Ascending aorta (tissue), 2 donors: ENCODE measurements around the gene KRT1. TPM values are rescaled to one million over a fixed set of nuclear protein-coding genes. Genes with fewer than 3 reads are reported as not detected.

Source experiments
- DNase-seq, 2 donors: peaks; one replicate each; pipeline ENCODE4 v3.0.0-alpha.2; 2019; ENCODE audit warnings: low spot score in 2 of 2
- H3K27ac ChIP-seq, 2 donors: fragments of 200-600 bp; sonication (generic); one replicate each; pipeline ENCODE4 v1.5.1; 2016 to 2017; ENCODE audit warnings: mild to moderate bottlenecking in 1 of 2
- H3K27me3 ChIP-seq: fragments of 200-600 bp; sonication (generic); one replicate; pipeline ENCODE4 v1.5.1; 2017
- H3K36me3 ChIP-seq, 2 donors: fragments of 200-600 bp; sonication (generic); one replicate each; pipeline ENCODE4 v1.5.1; 2016
- H3K4me1 ChIP-seq, 2 donors: fragments of 200-600 bp; sonication (generic); one replicate each; pipeline ENCODE4 v1.5.1; 2016 to 2017; ENCODE audit warnings: mild to moderate bottlenecking in 1 of 2
- H3K4me3 ChIP-seq, 2 donors: fragments of 200-600 bp; sonication (generic); one replicate each; pipeline ENCODE4 v1.5.1; 2016 to 2017; ENCODE audit warnings: mild to moderate bottlenecking in 1 of 2
- H3K9me3 ChIP-seq, 2 donors: fragments of 200-600 bp; sonication (generic); one replicate each; pipeline ENCODE4 v1.5.1; 2016
- intact Hi-C: fragments of 100-400 bp; cut with DNase I; formaldehyde crosslinking; loops from one replicate; pipeline ENCODE4 v1.15.1; 2023
- total RNA-seq: library from RNA; depleted of rRNA; stranded (reverse); fragments of >200 nt; gene quantifications from one replicate; pipeline ENCODE4 v1.1.0, GENCODE V29; 2016
- TF ChIP-seq, protein P1 (sequence below), 3 experiments: fragments of 200-600 bp in 2 of 3; fragments of 450-650 bp in 1 of 3; sonication (generic) in 2 of 3; IDR thresholded peaks; one replicate each; pipeline ENCODE4 v1.5.1; 2016 to 2019; ENCODE audit warnings: antibody characterized with exemption in 3 of 3, mild to moderate bottlenecking in 1 of 3, moderate library complexity in 1 of 3

The KRT1 gene
- not detected for total RNA-seq

DNA sequence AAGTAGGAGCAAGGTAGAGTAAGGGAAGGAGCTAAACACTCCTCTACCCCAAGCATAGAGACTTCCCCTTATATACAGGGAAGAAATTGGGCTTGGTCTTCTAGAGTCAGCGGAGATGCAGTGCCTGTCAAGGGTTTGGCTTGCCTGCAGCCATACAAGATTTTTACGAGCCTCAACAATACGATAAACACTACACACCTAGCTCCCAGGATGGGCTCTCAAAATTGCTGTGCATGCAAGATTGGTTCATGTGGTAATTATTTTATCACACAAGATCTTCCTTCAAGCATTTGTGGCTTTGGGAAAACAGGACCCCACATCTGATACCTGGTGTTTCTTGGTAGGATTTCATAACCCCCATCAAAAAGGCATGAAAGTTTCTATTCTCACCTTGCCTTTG is at the start of gene KRT1:
Gene KRT1 (minus strand): TSS at position 45 of the 400 bp plus-strand sequence. CDS start 59 bp downstream, outside the sequence.
- DNase-seq = no peak
- no peak within 1 kb of the TSS for H3K4me3 ChIP-seq
- no peaks in the 10 kb centered on the region for H3K4me1 ChIP-seq
- H3K27me3 ChIP-seq = no peaks in the 10 kb centered on the region
- TF ChIP-seq, protein P1, sequence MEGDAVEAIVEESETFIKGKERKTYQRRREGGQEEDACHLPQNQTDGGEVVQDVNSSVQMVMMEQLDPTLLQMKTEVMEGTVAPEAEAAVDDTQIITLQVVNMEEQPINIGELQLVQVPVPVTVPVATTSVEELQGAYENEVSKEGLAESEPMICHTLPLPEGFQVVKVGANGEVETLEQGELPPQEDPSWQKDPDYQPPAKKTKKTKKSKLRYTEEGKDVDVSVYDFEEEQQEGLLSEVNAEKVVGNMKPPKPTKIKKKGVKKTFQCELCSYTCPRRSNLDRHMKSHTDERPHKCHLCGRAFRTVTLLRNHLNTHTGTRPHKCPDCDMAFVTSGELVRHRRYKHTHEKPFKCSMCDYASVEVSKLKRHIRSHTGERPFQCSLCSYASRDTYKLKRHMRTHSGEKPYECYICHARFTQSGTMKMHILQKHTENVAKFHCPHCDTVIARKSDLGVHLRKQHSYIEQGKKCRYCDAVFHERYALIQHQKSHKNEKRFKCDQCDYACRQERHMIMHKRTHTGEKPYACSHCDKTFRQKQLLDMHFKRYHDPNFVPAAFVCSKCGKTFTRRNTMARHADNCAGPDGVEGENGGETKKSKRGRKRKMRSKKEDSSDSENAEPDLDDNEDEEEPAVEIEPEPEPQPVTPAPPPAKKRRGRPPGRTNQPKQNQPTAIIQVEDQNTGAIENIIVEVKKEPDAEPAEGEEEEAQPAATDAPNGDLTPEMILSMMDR (IDR thresholded peaks at IDR 0.05) = no peak
- no peak within 1 kb of the TSS for H3K27ac ChIP-seq
- H3K9me3 ChIP-seq = no peaks in the 10 kb centered on the region
- H3K36me3 ChIP-seq = no peaks in the 10 kb centered on the region
- intact Hi-C loops = no loop called here

DNA sequence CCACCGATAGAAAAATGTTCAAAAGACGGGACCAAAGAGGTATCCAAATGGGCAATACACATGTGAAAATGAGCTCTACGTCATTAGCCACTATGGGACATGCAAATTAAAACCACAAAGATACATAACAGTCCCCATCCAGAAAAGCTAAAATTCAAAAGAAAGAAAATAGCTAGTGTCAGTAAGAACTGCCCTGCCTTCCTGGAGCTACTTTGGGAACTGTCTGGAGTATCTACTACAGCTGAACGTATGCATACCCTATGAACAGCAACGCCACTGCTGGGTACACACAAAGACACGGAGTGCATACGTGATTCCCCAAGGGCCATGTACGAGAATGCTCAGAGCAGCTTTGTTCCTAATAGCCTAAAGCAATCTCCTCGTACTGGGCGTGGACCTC is 48.9 kb upstream of the KRT1 start:
- Histone ChIP-seq H3K4me1 (no peaks in the 10 kb centered on the region), H3K4me3 (no peak overlapping the region), H3K9me3 (no peaks in the 10 kb centered on the region), H3K36me3 (no peaks in the 10 kb centered on the region), H3K27me3 (no peaks in the 10 kb centered on the region), H3K27ac (no peak overlapping the region)
- intact Hi-C loops = no loop called here
- no peak for DNase-seq
- TF ChIP-seq, protein P1 (IDR thresholded peaks at IDR 0.05) = no peak

DNA sequence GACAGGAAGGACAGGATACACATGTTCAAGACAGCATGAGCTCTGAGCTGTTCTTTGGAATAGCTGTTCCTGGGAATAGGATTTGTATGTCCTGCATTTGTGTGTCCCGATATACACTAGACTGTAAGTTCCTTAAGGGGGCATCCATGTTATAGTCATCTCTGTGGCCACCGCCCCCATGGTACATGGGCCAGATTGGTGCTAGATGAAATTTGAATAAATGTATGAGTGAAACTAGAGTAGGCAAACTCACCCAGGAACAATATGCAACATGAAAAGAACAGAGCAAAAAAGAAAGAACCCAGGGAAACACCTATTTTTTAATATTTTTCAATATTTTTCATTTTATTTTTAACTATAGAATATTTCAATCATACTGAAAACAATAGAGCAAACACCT is 48.2 kb upstream of the KRT1 start:
- Histone ChIP-seq H3K4me1 (no peaks in the 10 kb centered on the region), H3K4me3 (no peak overlapping the region), H3K9me3 (no peaks in the 10 kb centered on the region), H3K36me3 (no peaks in the 10 kb centered on the region), H3K27me3 (no peaks in the 10 kb centered on the region), H3K27ac (no peak overlapping the region)
- intact Hi-C loops = no loop called here
- TF ChIP-seq, protein P1 (IDR thresholded peaks at IDR 0.05) = no peak
- no peak for DNase-seq

DNA sequence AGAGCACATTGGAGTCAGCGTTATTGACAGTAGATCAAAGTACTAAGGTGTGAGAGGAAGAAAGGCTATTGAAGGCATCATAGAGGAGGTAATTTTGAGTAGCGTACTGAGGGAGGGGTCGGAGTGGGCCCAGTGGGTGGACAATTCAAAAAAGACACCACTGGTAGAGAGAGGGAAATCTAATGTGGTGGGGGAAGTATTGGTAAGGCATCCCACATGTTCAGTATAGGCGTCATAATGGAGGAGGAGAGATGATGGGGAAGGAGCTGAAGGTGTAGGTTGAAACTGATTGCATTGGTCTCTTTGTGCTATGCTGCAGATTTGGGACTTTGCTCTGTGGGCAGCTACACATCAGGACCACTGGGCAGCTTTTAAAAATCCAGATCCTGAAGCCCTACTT is 46.8 kb upstream of the KRT1 start:
- Histone ChIP-seq H3K36me3 (no peaks in the 10 kb centered on the region), H3K27me3 (no peaks in the 10 kb centered on the region), H3K9me3 (no peaks in the 10 kb centered on the region), H3K4me1 (no peaks in the 10 kb centered on the region), H3K4me3 (no peak overlapping the region), H3K27ac (no peak overlapping the region)
- DNase-seq = no peak
- TF ChIP-seq, protein P1 (IDR thresholded peaks at IDR 0.05) = no peak
- intact Hi-C loops = no loop called here

DNA sequence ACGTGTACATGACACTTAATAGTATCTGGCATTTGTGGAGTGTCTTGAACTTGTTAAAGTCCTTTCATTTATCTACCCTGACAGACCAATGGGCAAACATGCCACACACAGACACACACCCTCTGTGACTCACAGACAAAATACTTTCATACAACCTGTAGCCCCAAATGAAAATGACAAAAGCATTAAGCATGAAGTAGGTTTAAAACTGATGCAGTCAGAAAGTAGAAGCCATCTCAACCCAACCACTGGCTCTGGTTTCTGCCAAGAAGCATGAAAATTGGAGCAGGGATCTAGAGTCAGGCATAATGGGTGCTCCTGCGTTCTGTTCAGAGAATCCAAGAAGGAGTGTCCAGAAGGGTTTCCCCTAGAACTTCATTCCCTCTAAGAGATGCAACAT is 46.2 kb upstream of the KRT1 start:
- H3K4me3 ChIP-seq = no peak overlapping the region
- no peaks in the 10 kb centered on the region for H3K9me3 ChIP-seq
- no peaks in the 10 kb centered on the region for H3K4me1 ChIP-seq
- H3K27ac ChIP-seq = no peak overlapping the region
- no peaks in the 10 kb centered on the region for H3K36me3 ChIP-seq
- no peaks in the 10 kb centered on the region for H3K27me3 ChIP-seq
- intact Hi-C loops = no loop called here
- TF ChIP-seq, protein P1 (IDR thresholded peaks at IDR 0.05) = no peak
- DNase-seq = no peak

DNA sequence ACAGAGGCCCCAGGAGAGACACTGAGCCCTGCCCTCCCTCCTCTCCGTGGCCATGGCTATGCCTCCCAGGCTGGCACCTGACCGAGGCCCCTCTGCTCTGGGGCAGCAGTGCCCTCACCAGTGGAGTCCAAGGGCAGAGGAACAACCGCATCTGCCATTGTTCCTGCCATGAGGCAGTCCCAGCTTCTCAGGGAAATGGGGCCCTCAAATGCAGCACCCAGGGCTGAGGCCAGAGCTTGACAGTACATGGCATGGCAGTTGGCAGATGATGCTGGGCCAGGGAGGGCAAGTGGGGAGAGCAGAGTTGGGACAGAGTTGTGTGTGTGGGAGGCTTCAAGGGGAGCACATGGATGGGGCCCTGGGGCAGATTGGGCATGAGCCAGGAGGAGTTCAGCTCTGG is 44.2 kb upstream of the KRT1 start:
- Histone ChIP-seq H3K27me3 (no peaks in the 10 kb centered on the region), H3K4me3 (no peak overlapping the region), H3K4me1 (no peaks in the 10 kb centered on the region), H3K36me3 (no peaks in the 10 kb centered on the region), H3K27ac (no peak overlapping the region), H3K9me3 (no peaks in the 10 kb centered on the region)
- TF ChIP-seq, protein P1 (IDR thresholded peaks at IDR 0.05) = no peak
- DNase-seq = no peak
- intact Hi-C loops = no loop called here
